ENCODE results near the gene C2orf68.

GRCh38 chr2:85628658-85629057 lies 16.8 kb upstream of the C2orf68 start:
- TF ChIP-seq, protein P1, sequence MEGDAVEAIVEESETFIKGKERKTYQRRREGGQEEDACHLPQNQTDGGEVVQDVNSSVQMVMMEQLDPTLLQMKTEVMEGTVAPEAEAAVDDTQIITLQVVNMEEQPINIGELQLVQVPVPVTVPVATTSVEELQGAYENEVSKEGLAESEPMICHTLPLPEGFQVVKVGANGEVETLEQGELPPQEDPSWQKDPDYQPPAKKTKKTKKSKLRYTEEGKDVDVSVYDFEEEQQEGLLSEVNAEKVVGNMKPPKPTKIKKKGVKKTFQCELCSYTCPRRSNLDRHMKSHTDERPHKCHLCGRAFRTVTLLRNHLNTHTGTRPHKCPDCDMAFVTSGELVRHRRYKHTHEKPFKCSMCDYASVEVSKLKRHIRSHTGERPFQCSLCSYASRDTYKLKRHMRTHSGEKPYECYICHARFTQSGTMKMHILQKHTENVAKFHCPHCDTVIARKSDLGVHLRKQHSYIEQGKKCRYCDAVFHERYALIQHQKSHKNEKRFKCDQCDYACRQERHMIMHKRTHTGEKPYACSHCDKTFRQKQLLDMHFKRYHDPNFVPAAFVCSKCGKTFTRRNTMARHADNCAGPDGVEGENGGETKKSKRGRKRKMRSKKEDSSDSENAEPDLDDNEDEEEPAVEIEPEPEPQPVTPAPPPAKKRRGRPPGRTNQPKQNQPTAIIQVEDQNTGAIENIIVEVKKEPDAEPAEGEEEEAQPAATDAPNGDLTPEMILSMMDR (IDR thresholded peaks at IDR 0.05; ENCODE audit: borderline replicate concordance, extremely low read depth, low read length, poor library complexity, severe bottlenecking) = no peak
- no peak for TF ChIP-seq EZH2 (IDR thresholded peaks at IDR 0.05; ENCODE audit: borderline replicate concordance, low read depth, low read length, severe bottlenecking)

All from DND-41 (cell line).